Activated CD4-positive, alpha-beta T cell treated with anti-CD3 and anti-CD28 coated beads, Interleukin-2, amount 50 U/mL, for 4 hours (primary cell): ENCODE data around the gene SLC9A8.
"Not testable (repeated sequence)": the region's sequence is repeated elsewhere in the genome, so short reads cannot be mapped to it uniquely, and the experiment has no call there.

ENCODE experiments used
- DNase-seq, 2 experiments: peaks; one replicate each; pipeline ENCODE4 v3.0.0-alpha.2; 2020

Gene SLC9A8

DNA sequence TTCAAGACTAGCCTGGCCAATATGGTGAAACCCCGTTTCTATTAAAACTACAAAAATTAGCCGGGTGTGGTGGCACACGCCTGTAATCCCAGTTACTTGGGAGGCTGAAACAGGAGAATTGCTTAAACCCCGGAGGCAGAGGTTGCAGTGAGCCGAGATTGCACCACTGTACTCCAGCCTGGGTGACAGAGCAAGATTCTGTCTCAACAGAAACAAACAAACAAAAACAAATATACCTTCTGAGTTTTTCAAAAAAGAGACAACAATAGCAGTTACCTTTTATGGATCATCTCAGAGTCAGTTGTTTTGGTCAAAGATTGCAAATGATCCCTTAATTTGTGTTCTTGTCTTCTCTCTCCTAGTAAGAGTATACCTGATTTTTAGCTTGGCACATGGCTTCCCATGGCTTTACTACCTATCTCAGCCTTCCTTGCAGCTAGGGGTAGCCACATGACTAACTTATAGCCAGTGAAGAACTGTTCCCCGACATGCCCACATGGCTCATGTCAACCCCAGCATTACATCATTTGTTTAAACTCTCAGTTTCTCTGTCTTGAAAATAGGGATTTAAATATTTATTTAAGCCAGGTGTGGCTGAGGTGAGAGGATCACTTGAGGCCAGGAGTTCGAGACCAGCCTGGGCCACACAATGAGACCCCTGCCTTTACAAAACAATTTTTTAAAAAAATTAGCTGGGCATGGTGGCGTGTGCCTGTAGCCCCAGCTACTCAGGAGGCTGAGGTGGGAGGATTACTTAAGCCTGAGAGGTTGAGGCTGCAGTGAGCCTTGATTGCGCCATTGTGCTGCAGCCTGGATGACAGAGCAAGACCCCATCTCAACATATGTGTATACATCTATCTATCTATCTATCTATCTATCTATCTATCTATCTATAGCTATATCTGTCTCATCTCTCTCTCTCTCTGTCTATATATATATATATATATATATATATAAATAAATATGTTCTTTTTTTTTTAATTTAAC, 25.0 kb upstream of the SLC9A8 start:
- DNase-seq, result no peak

DNA sequence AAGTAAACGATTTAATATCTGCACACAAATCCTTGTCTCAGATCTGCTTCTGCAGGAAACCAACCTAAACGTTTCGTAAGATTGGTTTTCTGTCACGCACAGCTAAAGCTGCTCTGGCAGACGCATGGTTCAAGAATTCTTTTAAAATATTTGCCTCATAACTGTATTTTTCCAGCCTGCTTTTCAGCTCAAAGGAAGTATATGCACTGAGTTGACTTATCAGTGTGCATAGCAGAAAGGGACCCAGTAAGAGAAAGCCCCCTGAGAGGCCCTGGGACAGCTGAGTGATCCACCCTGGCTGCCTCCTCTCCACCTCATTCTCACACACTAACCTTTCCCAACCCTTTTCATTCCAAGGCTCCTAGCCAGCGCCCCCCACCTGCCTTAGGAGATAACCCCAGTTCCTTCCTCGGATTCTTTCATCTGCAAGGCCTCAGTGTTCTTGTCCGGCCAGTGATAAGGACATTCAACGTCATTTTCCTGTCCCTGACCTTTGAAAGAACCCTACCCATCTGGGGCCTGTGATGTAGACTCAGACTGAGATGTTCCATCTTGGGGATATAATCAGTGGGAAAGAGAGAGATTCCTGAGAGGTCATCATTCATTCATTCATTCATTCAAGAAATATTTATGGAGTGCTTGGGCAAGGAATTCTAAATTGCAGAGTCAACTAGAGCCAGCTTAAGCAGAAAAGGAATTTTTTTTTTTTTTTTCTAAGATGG, 22.4 kb upstream of the SLC9A8 start:
- DNase-seq, result no peak

DNA sequence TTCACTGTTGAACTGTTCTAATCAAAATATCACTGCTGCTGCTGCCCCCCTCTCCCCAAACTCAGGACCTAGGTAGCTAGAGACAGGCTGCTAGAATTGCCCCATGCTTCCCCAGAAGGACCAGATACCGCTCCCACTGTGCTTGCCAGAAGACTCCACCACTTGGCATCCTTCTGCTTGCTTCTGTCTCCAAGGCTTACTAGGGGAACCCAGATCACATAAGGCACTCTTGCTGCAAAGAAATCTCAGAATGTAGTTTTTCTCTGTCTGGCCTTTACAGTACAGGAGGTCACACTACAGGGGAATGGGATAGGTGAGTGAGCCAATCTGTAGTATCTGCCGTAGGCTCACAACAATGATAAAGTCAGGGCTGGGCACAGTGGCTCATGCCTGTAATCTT, 21.5 kb upstream of the SLC9A8 start:
- DNase-seq, result no peak

DNA sequence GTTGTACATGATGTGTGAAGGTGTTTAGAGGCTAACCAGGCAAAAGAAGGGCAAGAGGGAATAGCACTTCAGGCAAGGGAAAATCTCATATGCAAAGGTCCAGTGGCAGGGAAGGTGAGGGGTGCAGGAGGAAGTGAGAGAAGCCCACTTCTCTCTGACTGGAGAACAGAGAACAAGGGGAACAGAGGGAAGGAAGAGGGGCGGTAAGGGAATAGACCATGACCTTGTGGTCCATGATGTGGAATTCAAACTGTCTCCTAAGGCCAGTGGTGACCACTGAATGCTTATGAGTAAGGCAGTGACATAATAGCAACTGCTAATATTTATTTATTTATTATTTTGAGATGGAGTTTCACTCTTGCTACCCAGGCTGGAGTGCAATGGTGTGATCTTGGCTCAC, 20.6 kb upstream of the SLC9A8 start:
- DNase-seq, result no peak

DNA sequence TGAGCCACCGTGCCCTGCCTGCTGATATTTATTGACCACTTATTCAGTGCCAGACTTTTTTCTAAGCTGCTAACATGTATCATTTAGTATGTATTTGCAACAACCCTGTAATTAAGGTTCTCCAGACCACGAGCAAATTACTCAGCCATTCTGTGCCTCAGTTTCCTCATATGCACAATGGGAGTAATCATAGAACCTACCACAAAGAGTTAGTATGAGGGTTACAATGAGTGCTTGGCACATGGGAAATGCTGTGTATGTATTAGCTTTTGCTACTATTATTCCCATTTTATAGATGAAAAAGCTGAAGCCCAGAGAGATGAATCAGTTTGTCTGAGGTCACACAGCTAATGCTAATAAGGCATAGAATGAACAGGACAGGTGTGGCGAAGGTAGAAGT, 20.0 kb upstream of the SLC9A8 start:
- DNase-seq, result no peak

DNA sequence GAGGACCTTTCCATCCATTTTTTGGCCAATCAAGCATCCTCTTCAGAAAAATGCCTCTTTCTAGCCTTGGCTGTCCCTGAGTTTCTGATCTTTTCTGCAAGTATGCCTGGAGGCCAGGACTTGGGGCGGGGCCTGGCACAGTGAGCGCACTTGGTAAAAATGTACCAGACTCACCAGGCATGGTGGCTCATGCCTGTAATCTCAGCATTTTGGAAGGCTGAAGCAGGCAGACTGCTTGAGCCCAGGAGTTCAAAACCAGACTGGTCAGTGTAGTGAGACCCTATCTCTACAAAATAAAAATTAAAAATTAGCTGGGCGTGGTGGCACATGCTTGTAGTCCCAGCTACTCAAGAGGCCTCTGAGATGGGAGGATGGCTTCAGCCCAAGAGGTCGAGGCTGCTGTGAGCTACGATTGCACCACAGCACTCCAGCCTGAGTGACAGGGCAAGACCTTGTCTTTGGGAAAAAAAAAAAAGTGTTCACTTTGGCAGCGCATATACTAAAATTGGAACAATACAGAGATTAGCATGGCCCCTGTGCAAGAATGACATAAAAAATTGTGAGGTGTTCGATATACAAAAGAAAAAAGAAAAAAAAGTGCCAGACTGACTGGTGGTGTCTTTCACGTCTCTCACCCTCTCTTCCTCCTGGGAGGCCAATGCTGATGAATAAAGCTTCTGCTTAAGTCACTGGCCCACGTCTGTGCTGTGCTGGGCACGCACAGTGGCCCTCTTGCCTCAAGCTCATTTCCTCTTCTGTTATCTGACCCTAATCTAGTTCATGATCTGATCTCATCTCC, 18.1 kb upstream of the SLC9A8 start:
- DNase-seq, result no peak

DNA sequence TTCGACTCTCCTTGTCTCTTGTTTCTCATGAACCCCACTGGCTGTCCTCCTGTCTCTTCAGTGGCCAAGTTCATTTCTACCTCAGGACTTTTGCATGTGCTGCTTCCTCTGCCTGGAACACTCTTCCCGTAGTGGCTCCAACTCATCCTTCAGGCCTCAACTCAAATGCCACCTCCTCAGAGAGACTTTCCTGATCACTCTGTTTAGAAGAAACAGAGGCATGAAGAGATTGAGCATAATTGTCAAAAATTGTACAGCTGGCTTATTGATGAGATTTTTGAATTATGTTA, 17.5 kb upstream of the SLC9A8 start:
- DNase-seq, result no peak

DNA sequence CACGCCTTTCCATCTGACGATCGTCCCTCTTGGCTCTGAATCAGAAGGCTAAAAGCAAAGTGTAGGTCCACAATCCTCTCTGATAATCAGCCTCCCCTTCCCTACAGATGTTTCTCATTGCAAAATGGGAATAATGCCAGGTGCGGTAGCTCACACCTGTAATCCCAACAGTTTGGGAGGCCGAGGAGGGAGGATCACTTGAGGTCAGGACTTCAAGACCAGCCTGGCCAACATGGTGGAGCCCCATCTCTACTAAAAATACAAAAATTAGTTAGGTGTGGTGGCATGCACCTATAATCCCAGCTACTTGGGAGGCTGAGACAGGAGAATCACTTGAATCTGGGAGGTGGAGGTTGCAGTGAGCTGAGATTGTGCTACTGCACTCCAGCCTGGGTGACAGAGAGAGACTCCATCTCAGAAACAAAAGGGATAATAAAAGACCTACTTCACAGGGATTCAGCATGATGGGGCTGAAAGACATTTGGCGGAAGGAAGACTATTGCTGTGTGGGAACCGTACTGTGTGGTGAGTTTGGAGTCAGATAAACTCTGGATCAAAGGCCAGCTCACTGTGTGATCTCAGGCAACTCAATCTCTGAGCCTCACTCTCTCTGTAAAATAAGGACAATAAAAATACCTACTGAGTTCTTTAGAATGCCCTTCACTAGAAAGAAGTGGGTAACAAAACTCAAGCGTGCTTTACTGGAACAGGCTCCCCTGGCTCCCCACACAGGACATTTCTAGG, 15.9 kb upstream of the SLC9A8 start:
- no peak for DNase-seq

DNA sequence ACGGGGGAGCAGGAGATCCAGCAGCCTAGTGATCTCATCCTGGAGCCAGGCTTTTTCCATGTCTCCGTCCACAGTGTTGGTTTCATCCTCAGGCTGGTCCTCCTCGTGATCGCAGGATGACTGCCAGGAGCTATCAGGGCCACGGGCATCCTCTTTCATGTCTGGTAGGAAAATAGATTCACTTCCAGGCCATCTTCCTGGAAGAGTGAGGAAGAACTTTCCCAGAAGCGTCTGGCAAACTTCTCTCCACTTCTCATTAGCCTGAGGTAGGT, 15.3 kb upstream of the SLC9A8 start:
- no peak for DNase-seq

DNA sequence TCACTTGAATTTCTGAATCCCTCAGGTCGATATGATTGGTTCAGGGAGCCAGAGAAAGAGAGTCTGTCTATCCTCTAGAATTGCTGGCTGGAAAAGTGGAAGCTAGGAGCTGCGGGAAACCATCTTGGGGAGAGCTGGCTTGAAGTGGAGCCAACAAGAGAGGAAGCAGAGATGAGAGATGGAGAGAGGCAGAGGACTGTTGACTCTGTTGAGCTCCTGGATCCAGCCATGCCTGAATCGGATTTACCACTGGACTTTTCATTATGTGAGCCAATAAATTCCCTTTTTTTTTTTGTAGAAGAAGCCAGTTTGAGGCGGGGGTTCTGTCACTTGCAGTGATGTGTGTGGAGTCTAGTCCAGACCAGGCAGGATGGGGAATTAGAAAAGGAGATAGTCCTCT, 13.9 kb upstream of the SLC9A8 start:
- no peak for DNase-seq

DNA sequence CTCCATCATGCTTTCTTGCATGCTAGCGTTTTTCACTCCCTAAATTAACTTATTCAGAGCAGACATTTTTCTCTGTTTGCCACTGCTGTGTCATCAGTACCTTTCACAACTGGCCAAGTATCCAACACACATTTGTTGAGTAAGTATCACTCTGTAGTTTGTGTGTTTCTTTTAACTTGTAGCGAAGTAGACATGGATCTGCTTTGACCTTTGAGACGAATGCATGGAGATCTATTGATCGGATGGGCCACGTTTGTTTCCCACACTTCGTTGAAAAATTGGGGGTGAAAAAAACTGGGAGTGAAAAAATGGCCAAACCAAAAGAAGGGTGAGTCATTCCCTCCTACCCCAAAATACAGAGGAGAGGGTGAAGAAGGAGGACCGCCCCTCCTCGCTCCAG, 12.9 kb upstream of the SLC9A8 start:
- DNase-seq, result no peak

DNA sequence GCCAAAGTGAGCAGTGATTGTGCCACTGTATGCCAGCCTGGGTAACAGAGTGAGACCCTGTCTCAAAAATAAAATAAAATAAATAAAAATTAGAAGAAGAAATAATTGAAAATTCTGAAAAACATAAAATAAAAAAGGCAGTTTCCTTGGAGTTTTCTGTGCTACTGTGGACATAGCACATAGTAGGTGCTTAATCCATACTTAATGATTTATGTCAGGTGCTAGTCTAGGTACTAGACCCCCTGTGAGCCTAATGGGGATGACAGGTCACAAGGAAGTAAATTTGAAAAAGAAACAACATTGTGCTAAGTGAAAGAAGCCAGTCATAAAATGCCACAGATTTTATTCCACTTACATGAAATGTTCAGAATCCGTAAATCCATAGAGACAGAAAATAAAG, 9.2 kb upstream of the SLC9A8 start:
- DNase-seq, result no peak

DNA sequence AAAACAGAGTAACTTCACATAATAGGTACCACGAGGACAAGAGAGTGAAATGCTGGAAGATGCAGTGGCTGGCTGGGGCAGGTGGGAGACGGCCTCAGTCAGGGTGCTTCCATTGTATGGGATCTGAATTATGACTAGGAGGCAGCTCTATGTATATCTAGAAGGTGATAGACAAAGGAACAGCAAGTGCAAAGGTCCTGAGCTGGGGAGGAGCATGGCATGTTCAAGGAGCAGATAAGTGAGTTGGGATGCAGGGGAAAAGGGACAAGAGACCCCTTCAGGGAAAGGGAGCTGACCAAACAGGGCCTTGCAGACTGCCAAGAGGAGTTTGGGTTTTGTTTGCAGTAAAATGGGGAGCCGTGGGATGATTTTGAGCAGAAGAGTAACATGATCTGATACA, 8.3 kb upstream of the SLC9A8 start:
- DNase-seq, result no peak

DNA sequence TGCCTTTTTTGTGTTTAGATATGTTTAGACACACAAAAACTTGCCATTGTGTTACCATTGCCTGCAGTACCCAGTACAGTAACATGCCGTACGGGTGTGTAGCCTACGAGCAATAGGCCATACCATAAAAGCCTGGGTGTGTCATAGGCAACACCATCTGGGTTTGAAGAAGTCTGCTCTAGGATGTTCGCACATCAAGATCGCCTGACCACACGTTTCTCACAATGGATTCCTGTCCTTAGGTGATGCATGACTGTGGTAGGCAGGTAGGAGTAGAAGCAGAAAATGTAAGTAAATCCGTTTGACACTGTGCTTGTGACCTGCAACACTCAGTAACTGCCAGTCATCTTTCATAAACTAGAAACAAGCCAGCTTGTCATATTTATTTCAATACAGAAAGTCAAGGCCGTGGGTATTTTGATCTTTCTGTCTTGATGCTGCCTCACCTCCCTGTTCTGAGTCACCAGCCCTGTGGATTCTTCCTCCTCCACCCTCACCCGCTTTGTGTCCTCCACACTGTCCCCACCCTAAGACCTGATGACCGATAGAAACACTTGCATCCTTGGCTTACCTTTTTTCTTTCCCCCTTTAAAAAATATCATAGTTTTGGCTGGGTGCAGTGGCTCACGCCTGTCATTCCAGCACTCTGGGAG, 7.3 kb upstream of the SLC9A8 start:
- not testable (repeated sequence) for DNase-seq

DNA sequence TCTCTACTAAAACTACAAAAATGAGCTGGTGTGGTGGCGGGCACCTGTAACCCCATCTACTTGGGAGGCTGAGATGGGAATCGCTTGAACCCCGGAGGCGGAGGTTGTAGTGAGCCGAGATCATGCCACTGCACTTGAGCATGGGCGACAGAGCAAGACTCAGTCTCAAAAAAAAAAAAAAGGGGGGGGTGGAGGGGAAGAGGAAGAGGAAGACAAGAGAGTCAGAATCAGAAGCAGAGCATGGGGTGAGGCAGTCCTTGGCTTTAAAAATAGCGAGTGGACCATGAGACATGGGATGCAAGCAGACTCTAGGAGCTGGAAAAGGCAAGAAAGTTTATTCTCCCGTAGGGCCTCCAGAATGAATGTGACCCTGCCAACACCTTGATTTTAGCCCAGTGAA, 3.9 kb upstream of the SLC9A8 start:
- no peak for DNase-seq

DNA sequence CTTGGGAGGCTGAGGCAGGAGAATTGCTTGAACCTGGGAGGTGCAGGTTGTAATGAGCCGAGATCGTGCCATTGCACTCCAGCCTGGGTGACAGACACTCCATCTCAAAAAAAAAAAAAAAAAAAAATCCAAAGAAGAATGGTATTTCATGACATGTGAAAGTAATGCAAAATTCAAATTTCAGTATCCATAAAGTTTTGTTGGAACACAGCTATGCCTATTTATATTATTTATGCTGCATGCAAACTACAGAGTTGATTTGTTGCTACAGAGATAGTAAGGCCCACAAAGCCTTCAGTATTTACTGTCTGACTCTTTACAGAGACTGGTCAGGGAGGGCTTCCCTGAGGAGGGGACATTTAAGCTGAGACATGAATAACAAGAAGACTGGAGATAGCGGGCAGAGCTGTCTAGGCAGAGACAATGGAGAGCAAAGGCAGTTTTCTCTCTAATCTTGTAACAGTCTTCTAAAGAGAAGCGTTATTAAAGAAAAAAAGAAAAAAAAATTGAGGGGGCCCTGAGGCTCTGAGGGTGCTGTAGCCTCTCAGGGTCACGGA, 2.7 kb upstream of the SLC9A8 start:
- no peak for DNase-seq

DNA sequence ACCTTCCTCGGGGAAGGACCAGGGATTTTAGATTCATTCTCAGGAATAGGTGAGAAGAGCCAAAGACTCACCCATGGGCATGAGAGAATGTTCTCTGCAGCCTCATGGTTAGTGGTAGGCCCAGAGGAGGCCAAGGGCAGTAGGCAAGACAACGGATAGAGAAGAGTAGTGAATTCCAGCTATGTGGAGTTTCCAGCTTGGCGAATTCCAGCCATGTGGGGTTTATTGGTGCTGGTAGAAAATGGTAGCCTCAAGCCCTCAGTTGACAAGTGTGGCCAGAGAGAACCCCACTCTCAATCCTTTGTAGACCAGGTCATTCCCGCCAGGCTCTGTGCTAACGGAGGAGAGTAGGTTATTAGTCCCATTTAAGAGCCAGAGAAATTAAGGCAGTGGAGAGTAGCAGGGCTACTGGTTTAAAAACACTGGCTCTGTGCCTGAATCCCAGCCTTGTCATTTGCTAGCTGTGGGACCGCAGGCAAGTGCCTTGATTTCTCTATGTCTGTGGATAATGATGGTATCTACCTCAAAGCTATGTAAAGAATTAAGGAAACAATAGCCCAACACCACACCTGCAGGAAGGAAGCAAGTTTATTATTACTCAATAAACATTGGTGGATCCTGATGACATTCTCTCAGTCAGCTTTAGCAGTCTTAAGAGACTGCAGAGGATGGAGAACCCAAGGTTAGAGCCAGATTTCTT, 2.0 kb upstream of the SLC9A8 start:
- DNase-seq, result no peak

DNA sequence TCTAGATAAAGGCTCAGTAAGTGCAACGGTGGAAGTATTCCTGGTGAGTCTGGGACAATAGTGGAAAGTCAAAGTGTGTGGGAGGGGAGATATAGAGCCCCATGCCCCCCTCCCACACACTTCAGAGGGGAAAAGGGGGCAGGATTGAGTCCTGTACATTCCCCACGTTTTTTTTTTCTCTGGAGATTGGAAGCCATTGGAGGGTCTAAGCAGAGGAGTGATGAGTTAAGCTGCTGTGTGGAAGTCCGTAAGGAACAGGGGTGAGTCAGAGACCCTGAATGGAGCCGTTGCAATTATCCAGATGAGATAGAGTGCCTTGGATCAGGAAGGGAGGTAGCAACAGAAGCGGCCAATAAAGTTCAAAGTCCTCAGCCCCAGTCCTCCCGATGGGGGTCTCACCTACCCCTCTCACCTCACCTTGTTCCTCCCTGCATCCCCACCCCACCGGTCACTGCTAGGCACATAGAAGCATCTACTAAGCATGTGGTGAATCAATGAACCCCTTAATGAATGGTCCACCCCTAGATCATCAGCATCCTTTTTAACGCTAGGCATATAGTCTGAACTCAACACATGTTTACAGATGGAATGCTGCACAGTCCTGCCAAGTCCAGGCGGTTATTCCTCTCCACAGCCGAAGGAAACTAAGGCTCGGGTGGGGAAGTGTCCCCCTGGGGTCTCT, 662 bp upstream of the SLC9A8 start:
- DNase-seq, result no peak

DNA sequence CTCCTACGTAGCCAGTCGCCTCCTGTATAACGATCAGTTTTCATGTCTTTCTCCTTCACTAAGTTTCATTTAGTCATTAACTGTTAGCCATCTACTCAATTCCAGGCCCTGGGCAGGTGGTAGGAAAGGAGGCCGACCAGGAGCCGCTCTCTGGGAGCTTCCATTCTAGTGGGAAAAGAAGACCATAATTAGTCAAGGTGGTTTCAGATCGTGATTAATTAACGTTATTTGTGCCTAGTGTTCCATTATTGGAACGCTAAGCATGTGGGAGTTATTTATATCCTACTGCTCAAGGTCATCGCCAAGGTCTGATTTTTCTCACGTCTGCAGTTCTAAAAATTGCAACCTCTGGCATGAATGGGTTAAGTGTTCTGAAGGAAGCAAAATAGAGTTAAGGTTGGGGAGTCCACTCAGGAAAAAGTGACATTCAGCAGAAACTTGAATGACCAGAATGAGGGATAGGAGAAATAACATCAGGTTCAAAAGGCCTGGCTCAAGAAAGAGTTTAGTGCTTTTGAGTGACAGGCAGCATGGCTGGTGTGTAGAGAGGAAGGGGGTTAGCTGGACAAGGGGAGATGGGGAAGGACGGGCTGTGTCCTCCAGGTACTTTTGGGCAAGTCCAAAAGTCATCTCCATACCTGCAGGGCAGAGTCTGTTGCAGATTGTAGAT, 812 bp downstream of the SLC9A8 start:
- DNase-seq, result no peak

DNA sequence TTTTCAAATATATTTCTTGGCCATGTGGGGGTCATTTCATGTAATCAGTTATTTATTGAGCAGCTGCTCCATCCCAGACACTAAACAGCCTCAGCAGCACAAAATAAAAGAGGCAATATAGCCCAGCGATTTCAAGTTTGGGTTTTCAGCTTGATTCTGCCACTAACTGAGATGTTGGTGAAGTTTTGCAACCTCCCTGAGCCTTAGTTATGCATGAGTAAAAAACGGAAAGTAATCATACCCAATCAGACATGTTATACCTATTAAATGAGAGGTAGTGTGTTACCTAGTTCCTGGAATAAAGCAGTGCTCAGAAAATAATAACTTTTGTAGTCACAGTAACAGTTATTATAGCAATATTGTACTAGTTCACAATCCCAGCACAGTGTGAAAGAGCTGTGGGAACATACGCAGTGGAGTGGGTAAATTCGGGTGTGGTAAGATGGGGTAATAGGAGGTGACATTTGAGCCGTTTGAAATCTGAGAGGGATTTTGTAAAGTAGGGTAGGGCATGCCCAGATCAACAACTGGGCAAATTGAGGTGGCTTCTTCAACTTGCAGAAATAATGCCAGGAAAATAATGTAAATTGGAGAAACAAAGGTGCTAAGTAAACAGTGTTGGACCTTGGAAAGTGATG, 1.5 kb downstream of the SLC9A8 start:
- DNase-seq, result no peak
